Activated CD8-positive, alpha-beta T cell treated with anti-CD3 and anti-CD28 coated beads for 36 hours (primary cell): ENCODE measurements around the gene HPCAL4. TPM values are rescaled to one million over a fixed set of nuclear protein-coding genes. Genes with fewer than 3 reads are reported as not detected.
A peak's percentile ranks its signal among the peaks of the same experiment; 100 is the strongest.

ENCODE experiments used
- ATAC-seq: fragments of 200-7000 bp; cut with Tn5 transposase; one replicate; pipeline ENCODE4 v1.10.0; 2021; ENCODE audit warnings: mild to moderate bottlenecking, moderate library complexity
- CTCF ChIA-PET: fragments of 350-600 bp; sonication (Branson Sonifier 250); formaldehyde crosslinking; loops from one replicate; lab custom pipeline; 2021; ENCODE audit warnings: antibody characterized with exemption; lab: Charles Lee
- POLR2A ChIA-PET: fragments of 350-600 bp; sonication (Branson Sonifier 250); formaldehyde crosslinking; loops from one replicate; lab custom pipeline; 2021; ENCODE audit warnings: antibody characterized with exemption; lab: Charles Lee
- DNase-seq: peaks from one replicate; pipeline ENCODE4 v3.0.0-alpha.2; 2020
- H3K27ac Mint-ChIP-seq: one replicate; pipeline ENCODE4 v1.8.0; 2021; ENCODE audit warnings: mild to moderate bottlenecking, mixed read lengths
- H3K27me3 Mint-ChIP-seq: one replicate; pipeline ENCODE4 v1.8.0; 2021; ENCODE audit warnings: mixed read lengths
- H3K36me3 Mint-ChIP-seq: one replicate; pipeline ENCODE4 v1.8.0; 2021; ENCODE audit warnings: low read depth, mixed read lengths
- H3K4me1 Mint-ChIP-seq: one replicate; pipeline ENCODE4 v1.8.0; 2021; ENCODE audit warnings: low read depth, mixed read lengths
- H3K4me3 Mint-ChIP-seq: one replicate; pipeline ENCODE4 v1.8.0; 2021; ENCODE audit warnings: mild to moderate bottlenecking, moderate library complexity, mixed read lengths
- H3K9me3 Mint-ChIP-seq: one replicate; pipeline ENCODE4 v1.8.0; 2021; ENCODE audit warnings: mixed read lengths
- intact Hi-C: fragments of 100-400 bp; cut with micrococcal nuclease; formaldehyde crosslinking; loops from one replicate; pipeline ENCODE4 v1.10.0; 2022
- total RNA-seq, 2 experiments: library from RNA; stranded (reverse); gene quantifications; one replicate each; pipeline ENCODE4 v1.2.3, GENCODE V29; 2021
- TF ChIP-seq, protein P1 (sequence below): fragments of 200-600 bp; IDR thresholded peaks from one replicate; pipeline ENCODE4 v1.8.0; 2022; ENCODE audit warnings: antibody characterized with exemption, mild to moderate bottlenecking

Gene HPCAL4
- total RNA-seq, 2 experiments from 2014 or later = 2.8 to 3.0 TPM

GRCh38 chr1:39668894-39669293 lies 22.3 kb downstream of the HPCAL4 start:
- Mint-ChIP-seq H3K27ac (no peak overlapping the region), H3K4me1 (peaks cover 29% of the 10 kb centered on the region), H3K27me3 (peaks cover 33% of the 10 kb centered on the region), H3K4me3 (no peak overlapping the region), H3K36me3 (no peaks in the 10 kb centered on the region), H3K9me3 (no peaks in the 10 kb centered on the region)
- no peak for ATAC-seq
- intact Hi-C loops = loop anchor here (5.0 kb wide), 1 partner anchor 53 kb away; no protein-coding TSS in a partner anchor
- ChIA-PET CTCF (interaction anchor here (1.0 to 17.9 kb wide), 6 partner anchors 12 to 130 kb away, joined by 3 to 311 read pairs (median 18); no protein-coding TSS in a partner anchor), POLR2A (interaction anchor here (1.3 to 2.9 kb wide), 3 partner anchors 9 to 12 kb away, joined by 3 to 14 read pairs (median 6); no protein-coding TSS in a partner anchor)
- no peak for DNase-seq
- TF ChIP-seq, protein P1, sequence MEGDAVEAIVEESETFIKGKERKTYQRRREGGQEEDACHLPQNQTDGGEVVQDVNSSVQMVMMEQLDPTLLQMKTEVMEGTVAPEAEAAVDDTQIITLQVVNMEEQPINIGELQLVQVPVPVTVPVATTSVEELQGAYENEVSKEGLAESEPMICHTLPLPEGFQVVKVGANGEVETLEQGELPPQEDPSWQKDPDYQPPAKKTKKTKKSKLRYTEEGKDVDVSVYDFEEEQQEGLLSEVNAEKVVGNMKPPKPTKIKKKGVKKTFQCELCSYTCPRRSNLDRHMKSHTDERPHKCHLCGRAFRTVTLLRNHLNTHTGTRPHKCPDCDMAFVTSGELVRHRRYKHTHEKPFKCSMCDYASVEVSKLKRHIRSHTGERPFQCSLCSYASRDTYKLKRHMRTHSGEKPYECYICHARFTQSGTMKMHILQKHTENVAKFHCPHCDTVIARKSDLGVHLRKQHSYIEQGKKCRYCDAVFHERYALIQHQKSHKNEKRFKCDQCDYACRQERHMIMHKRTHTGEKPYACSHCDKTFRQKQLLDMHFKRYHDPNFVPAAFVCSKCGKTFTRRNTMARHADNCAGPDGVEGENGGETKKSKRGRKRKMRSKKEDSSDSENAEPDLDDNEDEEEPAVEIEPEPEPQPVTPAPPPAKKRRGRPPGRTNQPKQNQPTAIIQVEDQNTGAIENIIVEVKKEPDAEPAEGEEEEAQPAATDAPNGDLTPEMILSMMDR = no peak

GRCh38 chr1:39668111-39668510 lies 23.1 kb downstream of the HPCAL4 start:
- ChIA-PET POLR2A (interaction anchor here (1.1 to 2.9 kb wide), 5 partner anchors 10 to 92 kb away, joined by 3 to 14 read pairs (median 6); partner anchors contain the start of gene HPCAL4), CTCF (interaction anchor here (0.8 to 17.9 kb wide), 9 partner anchors 12 to 569 kb away, joined by 3 to 311 read pairs (median 5); no protein-coding TSS in a partner anchor)
- DNase-seq (no peak), ATAC-seq (no peak)
- Mint-ChIP-seq H3K36me3 (no peaks in the 10 kb centered on the region), H3K4me3 (no peak overlapping the region), H3K27ac (no peak overlapping the region), H3K4me1 (peaks cover 29% of the 10 kb centered on the region), H3K27me3 (peaks cover 33% of the 10 kb centered on the region), H3K9me3 (no peaks in the 10 kb centered on the region)
- TF ChIP-seq, protein P1 = no peak
- intact Hi-C loops = loop anchor here (5.0 kb wide), 1 partner anchor 54 kb away; no protein-coding TSS in a partner anchor

DNA sequence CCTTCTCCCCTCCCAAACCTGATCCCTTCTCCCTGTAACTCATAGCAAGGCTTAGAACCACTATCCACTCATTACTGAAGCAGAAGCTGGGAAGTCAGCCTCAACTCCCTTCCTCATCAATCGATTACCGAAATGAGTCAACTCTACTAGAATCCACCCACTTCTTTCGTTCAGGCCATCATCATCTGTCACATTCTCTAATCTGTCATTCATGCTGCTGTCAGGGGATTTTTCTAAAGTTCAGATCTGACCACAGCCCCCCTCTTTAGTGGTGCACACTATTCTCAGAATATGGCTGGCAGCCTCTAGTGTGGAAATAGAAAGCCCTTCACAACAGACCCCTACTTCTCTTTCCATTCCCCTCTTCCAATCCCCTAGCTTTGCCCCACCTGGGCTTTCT lies 24.5 kb downstream of the HPCAL4 start:
- Mint-ChIP-seq H3K4me3 (no peak overlapping the region), H3K27ac (peak overlapping the region; percentile 53), H3K27me3 (peaks cover 27% of the 10 kb centered on the region), H3K36me3 (no peaks in the 10 kb centered on the region), H3K4me1 (peaks cover 26% of the 10 kb centered on the region), H3K9me3 (no peaks in the 10 kb centered on the region)
- intact Hi-C loops = loop anchor here (5.0 kb wide), 1 partner anchor 56 kb away; no protein-coding TSS in a partner anchor
- TF ChIP-seq, protein P1 = no peak
- CTCF ChIA-PET = interaction anchor here (1.0 to 17.9 kb wide), 8 partner anchors 11 to 132 kb away, joined by 3 to 311 read pairs (median 3); no protein-coding TSS in a partner anchor
- DNase-seq = peak; percentile 87
- POLR2A ChIA-PET = interaction anchor here (0.7 to 2.2 kb wide), 8 partner anchors 10 to 133 kb away, joined by 3 to 7 read pairs (median 4); partner anchors contain the start of gene HPCAL4
- ATAC-seq = peak; percentile 94

- CTCF ChIA-PET = no interaction called here
- no peak for ATAC-seq
- Mint-ChIP-seq H3K27ac (no peak overlapping the region), H3K9me3 (no peaks in the 10 kb centered on the region), H3K4me1 (peaks cover 26% of the 10 kb centered on the region), H3K27me3 (peaks cover 7% of the 10 kb centered on the region), H3K36me3 (no peaks in the 10 kb centered on the region), H3K4me3 (no peak overlapping the region)
- POLR2A ChIA-PET = no interaction called here
- TF ChIP-seq, protein P1 = no peak
- DNase-seq = no peak
- intact Hi-C loops = no loop called here
Observed at GRCh38 chr1:39663559-39663958, 27.7 kb downstream of the HPCAL4 start.

- ATAC-seq (no peak), DNase-seq (no peak)
- peaks cover 24% of the 10 kb centered on the region for H3K4me1 Mint-ChIP-seq
- H3K36me3 Mint-ChIP-seq = no peaks in the 10 kb centered on the region
- no peak overlapping the region for H3K4me3 Mint-ChIP-seq
- H3K27ac Mint-ChIP-seq = no peak overlapping the region
- POLR2A ChIA-PET = no interaction called here
- H3K27me3 Mint-ChIP-seq = peaks cover 1% of the 10 kb centered on the region
- TF ChIP-seq, protein P1 = no peak
- intact Hi-C loops = no loop called here
- no peaks in the 10 kb centered on the region for H3K9me3 Mint-ChIP-seq
- CTCF ChIA-PET = interaction anchor here (1.2 kb wide), 1 partner anchor 10 kb away, joined by 3 read pairs; no protein-coding TSS in a partner anchor
Observed at GRCh38 chr1:39662861-39663260, 28.4 kb downstream of the HPCAL4 start.
